GM19372 (cell line): ENCODE data around the gene APOBR.
"Not testable (repeated sequence)": the region's sequence is repeated elsewhere in the genome, so short reads cannot be mapped to it uniquely, and the experiment has no call there.

ENCODE experiments used
- ATAC-seq: cut with Tn5 transposase; IDR thresholded peaks from one replicate; pipeline ENCODE4 v1.9.1; 2021; ENCODE audit warnings: mild to moderate bottlenecking, low read depth, moderate library complexity; ENCODE audit not compliant: unreplicated experiment

The APOBR gene

GRCh38 chr16:28526201-28527099 lies 32.0 kb downstream of the APOBR start:
- no peak for ATAC-seq

GRCh38 chr16:28527100-28527785 lies 32.8 kb downstream of the APOBR start:
- not testable (repeated sequence) for ATAC-seq

DNA sequence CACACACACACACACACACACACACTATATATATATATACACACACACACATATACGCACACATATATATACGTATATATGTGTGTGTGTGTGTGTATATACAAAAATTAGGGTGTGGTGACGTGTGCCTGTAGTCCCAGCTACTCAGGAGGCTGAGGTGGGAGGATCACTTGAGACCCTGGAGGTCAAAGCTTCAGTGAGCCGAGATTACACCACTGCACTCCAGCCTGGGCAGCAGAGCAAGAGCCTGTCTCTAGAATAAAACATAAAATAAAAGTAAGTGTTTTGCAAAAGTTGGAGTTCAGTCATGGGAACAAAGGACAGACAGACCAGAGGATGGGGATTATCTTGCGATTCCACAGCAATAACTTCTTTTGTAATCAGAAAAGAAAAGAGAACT lies 33.5 kb downstream of the APOBR start:
- no peak for ATAC-seq

GRCh38 chr16:28528463-28528867 lies 34.0 kb downstream of the APOBR start:
- ATAC-seq: no peak

DNA sequence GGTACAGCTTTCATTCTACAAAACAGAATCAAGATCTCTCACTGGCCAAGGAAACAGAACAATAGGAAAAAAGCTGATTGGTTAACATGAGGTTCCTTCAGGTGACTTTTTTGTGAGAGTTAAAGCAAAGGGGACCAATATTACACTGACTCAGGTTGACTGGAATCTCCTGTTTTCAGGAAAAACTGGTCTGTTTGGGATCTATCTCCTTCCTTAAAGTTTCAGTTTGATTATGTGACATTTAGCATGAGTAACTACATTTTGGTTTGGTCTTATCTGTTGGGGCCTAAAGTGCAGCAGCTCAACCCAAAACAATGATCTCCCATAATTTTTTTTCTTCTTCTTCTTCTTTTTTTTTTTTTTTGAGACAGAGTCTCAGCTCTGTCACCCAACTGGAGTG lies 34.7 kb downstream of the APOBR start:
- no peak for ATAC-seq

- no peak for ATAC-seq
Measured at GRCh38 chr16:28531777-28532744, 37.6 kb downstream of the APOBR start.

DNA sequence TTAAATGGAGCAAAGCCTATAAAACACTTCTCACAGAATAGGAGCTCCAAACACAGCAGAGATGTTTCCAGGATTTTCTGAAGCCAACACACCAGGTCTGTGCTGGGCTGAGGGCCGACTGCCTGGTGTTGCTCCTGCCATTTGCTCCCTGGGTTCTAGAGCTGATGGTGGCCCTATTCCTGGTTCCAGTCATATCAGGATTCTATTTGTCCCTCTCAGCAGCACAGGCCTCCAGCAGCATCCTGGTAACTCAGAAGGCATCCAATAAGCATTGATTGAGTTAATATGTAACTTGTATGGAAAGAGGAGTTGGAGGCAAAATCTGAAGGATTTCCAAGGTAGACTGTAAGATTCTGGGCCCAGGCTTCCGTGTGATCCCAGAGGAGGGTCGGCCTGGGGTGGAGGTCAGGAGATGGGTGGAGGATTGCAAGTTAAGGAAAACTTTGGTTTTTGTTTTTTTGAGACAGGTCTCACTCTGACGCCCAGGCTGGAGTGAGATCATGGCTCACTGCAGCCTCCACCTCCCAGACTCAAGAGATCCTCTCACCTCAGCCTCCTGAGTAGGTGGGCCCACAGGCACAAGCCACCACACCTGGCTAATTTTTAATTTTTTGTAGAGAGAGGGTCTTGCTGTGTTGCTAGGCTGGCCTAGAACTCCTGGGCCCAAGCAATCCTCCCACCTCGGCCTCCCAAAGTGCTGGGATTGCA lies 38.7 kb downstream of the APOBR start:
- ATAC-seq: no peak

GRCh38 chr16:28534542-28535373 lies 40.3 kb downstream of the APOBR start:
- ATAC-seq: no peak

- ATAC-seq: no peak
Measured at GRCh38 chr16:28537076-28537475, 42.6 kb downstream of the APOBR start.

- no peak for ATAC-seq
Measured at GRCh38 chr16:28537964-28538732, 43.7 kb downstream of the APOBR start.

DNA sequence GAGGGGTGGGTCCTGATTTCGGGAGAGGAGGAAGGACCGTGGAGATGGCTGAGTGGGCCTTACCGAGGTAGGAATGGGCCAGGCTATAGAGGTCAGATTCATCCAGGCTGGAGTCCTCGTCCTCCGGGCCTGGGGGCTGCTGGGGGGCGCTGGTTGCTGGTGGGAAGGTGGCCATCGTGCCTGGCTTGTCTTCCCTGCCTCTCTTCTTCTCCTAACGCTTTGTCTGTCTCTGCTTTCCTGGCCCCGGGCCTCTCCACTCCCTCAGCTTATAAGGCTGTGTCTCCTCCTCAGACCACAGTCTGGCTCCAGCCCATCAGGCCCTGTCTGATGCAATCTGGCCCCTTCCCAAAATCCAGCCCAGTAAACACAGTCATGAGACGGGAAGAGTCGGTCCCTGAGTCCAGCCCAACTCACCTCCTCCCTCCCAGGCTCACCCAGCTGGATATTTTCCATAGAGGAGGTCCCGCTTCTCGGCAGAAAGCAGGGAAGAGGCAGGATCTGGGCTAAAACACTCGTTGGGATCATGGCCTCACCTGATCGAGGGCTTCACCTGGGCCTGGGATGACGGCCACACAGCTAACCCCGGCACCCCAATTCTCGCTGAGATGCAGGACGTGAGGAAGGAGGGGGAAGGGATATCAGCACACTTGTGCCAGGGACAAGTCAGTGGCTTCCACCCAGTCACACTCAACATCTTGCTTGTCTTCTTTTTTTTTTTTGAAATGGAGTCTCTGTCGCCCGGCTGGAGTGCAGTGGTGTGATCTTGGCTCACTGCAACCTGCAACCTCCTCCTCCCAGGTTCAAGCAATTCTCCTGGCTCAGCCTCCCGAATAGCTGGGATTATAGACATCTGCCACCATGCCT lies 44.5 kb downstream of the APOBR start, which contains the start of gene NUPR1:
Gene NUPR1 (minus strand): TSS at position 242 of the 864 bp plus-strand sequence. CDS start 67 bp downstream, at position 175.
- no peak for ATAC-seq

DNA sequence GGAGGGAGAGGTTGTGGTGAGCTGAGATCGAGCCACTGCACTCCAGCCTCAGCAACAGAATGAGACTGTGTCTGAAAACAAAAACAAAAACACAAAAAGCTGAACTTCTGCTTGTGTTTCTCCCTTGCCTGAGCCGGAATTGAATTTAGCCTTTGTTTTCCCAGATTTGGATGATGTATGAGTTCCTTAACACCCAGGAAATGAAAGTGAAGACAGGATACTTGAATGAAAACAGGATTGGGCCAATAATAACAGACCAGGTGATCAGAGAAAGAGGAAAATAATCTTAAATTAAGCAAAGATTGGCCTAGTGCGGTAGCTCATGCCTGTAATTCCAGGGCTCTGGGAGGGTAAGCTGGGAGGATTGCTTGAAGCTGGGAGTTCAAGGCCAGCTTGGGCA lies 45.9 kb downstream of the APOBR start:
- ATAC-seq: no peak

- ATAC-seq: no peak
Measured at GRCh38 chr16:28542646-28543045, 48.2 kb downstream of the APOBR start.

GRCh38 chr16:28543072-28543471 lies 48.6 kb downstream of the APOBR start:
- ATAC-seq: no peak

DNA sequence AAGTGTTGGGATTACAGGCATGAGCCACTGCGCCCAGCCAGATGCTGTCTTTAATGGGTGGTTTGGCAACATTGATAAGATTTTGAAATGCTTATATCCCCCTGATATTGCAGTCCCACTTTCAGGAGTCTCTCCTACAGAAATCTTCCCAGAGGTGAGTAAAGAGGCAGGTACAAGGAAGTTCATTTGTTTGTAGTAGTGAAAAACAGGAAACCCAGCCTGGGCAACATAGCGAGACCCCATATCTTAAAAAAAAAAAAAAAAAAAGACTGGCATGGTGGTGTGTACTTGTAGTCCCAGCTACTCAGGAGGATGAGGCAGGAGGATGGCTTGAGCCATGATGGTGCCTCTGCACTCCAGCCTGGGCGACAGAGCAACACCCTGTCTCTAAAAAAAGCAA lies 50.6 kb downstream of the APOBR start:
- ATAC-seq: no peak

GRCh38 chr16:28545964-28546363 lies 51.5 kb downstream of the APOBR start:
- ATAC-seq: not testable (repeated sequence)

GRCh38 chr16:28546626-28547025 lies 52.2 kb downstream of the APOBR start:
- no peak for ATAC-seq
